ENCODE measurements around the gene GAB2. TPM values are rescaled to one million over a fixed set of nuclear protein-coding genes. Genes with fewer than 3 reads are reported as not detected.

The GAB2 gene
- total and polyA plus RNA-seq, 2 experiments from 2014 or later = 4.9 to 10.2 TPM

DNA sequence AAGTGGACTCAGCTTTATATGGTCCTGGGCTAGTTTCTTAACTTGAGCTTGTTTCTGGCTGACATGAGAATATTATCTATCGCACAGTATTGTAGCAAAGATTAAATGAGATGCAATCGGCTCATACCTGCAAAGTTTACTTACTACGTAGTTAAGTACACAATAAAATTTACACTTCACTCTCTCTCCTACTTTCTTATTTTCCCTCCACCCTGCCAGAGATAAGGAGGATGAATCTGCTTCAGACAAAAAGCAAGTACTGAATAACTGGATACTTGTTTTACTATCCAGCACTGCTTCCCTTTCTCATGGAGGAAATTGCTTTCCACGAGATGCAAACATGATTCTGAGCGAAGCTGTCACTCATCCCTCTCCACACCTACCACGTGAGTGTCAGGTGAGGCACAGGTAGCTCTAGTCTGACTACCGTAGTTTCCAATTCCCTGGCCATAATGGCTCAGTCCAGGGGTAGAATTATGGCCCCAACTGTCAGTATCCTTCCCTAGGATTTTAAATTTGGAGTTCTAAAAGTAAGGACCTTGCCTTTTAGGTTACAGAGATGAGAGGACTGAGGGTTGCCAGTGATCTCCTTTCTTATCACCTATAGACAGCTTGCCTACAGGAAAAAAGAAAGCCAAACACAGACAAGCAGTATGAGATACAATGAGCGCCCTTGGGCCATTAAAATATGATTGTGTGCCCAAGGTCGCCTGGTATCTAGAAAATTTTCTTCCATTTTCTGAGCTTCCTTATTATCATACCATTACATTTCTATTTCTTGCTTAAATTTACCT is 39.8 kb downstream of the GAB2 start:
- Histone ChIP-seq H3K36me3 (replicated peaks; ENCODE audit: insufficient read depth, low read depth) (no peaks in the 10 kb centered on the region), H4K20me1 (ENCODE audit: insufficient read depth, poor library complexity, severe bottlenecking) (no peaks in the 10 kb centered on the region), H3K4me1 (ENCODE audit: insufficient read depth) (peaks cover 26% of the 10 kb centered on the region), H3K9me3 (ENCODE audit: low read depth) (no peaks in the 10 kb centered on the region), H3K27ac (peak overlapping the region; percentile 23), H3K9me2 (replicated peaks; ENCODE audit: insufficient read depth) (no peaks in the 10 kb centered on the region), H2AFZ (no peak overlapping the region), H3K27me3 (no peaks in the 10 kb centered on the region), H3K4me2 (peak overlapping the region; percentile 60), H3K4me3 (no peak overlapping the region), H3K79me2 (peaks cover 63% of the 10 kb centered on the region)
- TF ChIP-seq, protein P1, sequence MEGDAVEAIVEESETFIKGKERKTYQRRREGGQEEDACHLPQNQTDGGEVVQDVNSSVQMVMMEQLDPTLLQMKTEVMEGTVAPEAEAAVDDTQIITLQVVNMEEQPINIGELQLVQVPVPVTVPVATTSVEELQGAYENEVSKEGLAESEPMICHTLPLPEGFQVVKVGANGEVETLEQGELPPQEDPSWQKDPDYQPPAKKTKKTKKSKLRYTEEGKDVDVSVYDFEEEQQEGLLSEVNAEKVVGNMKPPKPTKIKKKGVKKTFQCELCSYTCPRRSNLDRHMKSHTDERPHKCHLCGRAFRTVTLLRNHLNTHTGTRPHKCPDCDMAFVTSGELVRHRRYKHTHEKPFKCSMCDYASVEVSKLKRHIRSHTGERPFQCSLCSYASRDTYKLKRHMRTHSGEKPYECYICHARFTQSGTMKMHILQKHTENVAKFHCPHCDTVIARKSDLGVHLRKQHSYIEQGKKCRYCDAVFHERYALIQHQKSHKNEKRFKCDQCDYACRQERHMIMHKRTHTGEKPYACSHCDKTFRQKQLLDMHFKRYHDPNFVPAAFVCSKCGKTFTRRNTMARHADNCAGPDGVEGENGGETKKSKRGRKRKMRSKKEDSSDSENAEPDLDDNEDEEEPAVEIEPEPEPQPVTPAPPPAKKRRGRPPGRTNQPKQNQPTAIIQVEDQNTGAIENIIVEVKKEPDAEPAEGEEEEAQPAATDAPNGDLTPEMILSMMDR (IDR thresholded peaks at IDR 0.05; ENCODE audit: poor library complexity) = no peak
- peak; percentile 69 for TF ChIP-seq EZH2phosphoT487 (IDR thresholded peaks at IDR 0.05; ENCODE audit: low read depth, severe bottlenecking, unreplicated experiment)
- TF ChIP-seq EZH2 (IDR thresholded peaks at IDR 0.05; ENCODE audit: borderline replicate concordance) = no peak
- 63% methylated on average over 9 of the region's 9 CpGs for WGBS (ENCODE audit: low lambda C conversion rate, missing lambda C conversion rate)
- DNase-seq (ENCODE audit: low spot score) = peak; percentile 65

DNA sequence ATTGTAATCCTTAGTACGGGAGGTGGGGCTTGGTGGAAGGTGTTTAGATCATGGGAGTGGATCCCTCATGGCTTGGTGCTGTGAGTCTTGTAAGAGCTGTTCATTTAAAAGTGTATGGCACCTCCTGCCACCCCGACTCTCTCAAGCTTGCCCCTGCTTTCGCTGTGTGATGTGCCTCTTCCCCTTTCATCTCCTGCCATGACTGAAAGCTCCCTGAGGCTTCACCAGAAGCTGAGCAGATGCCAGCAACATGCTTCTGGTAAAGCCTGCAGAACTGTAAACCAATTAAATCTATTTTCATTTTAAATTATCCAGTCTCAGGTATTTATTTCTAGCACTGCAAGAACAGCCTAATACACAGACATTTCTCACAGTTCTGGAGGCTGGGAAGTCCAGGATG is 40.8 kb downstream of the GAB2 start:
- H3K9me2 ChIP-seq (replicated peaks; ENCODE audit: insufficient read depth) = no peaks in the 10 kb centered on the region
- WGBS (ENCODE audit: low lambda C conversion rate, missing lambda C conversion rate) = 98% methylated on average over 3 of the region's 3 CpGs
- peaks cover 18% of the 10 kb centered on the region for H3K4me1 ChIP-seq (ENCODE audit: insufficient read depth)
- DNase-seq (ENCODE audit: low spot score) = no peak
- H2AFZ ChIP-seq = no peak overlapping the region
- H3K27ac ChIP-seq = no peak overlapping the region
- H3K27me3 ChIP-seq = no peaks in the 10 kb centered on the region
- H3K4me3 ChIP-seq = no peak overlapping the region
- peaks cover 62% of the 10 kb centered on the region for H3K79me2 ChIP-seq
- H3K36me3 ChIP-seq (replicated peaks; ENCODE audit: insufficient read depth, low read depth) = no peaks in the 10 kb centered on the region
- H3K4me2 ChIP-seq = no peak overlapping the region
- TF ChIP-seq, protein P1 (IDR thresholded peaks at IDR 0.05; ENCODE audit: poor library complexity) = no peak
- TF ChIP-seq EZH2phosphoT487 (IDR thresholded peaks at IDR 0.05; ENCODE audit: low read depth, severe bottlenecking, unreplicated experiment) = no peak
- no peak for TF ChIP-seq EZH2 (IDR thresholded peaks at IDR 0.05; ENCODE audit: borderline replicate concordance)
- H4K20me1 ChIP-seq (ENCODE audit: insufficient read depth, poor library complexity, severe bottlenecking) = no peaks in the 10 kb centered on the region
- H3K9me3 ChIP-seq (ENCODE audit: low read depth) = no peaks in the 10 kb centered on the region

DNA sequence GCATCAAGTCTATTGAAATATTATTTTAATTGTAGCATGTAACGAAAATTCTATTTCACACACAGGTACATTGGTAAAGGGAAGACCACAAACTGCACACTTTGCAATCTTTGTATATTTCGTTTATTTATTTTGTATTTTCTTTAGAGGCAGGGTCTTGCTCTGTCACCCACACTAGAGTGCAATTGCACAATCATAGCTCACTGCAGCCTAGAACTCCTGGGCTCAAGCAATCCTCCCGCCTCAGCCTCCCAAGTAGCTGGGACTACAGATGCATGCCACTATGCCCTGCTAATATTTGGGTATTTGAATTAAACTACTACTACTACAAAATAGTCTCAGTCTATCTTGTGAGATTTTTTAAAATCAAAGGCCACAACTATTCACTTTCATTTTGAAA is 42.7 kb downstream of the GAB2 start:
- no peaks in the 10 kb centered on the region for H3K27me3 ChIP-seq
- no peaks in the 10 kb centered on the region for H3K9me3 ChIP-seq (ENCODE audit: low read depth)
- no peak overlapping the region for H2AFZ ChIP-seq
- no peak for DNase-seq (ENCODE audit: low spot score)
- no peaks in the 10 kb centered on the region for H3K9me2 ChIP-seq (replicated peaks; ENCODE audit: insufficient read depth)
- WGBS (ENCODE audit: low lambda C conversion rate, missing lambda C conversion rate) = 75% methylated on average over 3 of the region's 3 CpGs
- no peak overlapping the region for H3K4me3 ChIP-seq
- peaks cover 57% of the 10 kb centered on the region for H3K79me2 ChIP-seq
- H3K4me2 ChIP-seq = no peak overlapping the region
- H3K27ac ChIP-seq = no peak overlapping the region
- TF ChIP-seq EZH2 (IDR thresholded peaks at IDR 0.05; ENCODE audit: borderline replicate concordance) = no peak
- TF ChIP-seq, protein P1 (IDR thresholded peaks at IDR 0.05; ENCODE audit: poor library complexity) = no peak
- TF ChIP-seq EZH2phosphoT487 (IDR thresholded peaks at IDR 0.05; ENCODE audit: low read depth, severe bottlenecking, unreplicated experiment) = no peak
- no peaks in the 10 kb centered on the region for H4K20me1 ChIP-seq (ENCODE audit: insufficient read depth, poor library complexity, severe bottlenecking)
- no peaks in the 10 kb centered on the region for H3K36me3 ChIP-seq (replicated peaks; ENCODE audit: insufficient read depth, low read depth)
- peaks cover 4% of the 10 kb centered on the region for H3K4me1 ChIP-seq (ENCODE audit: insufficient read depth)

All from hepatocyte (in vitro differentiated cells).